BLaER1 treated with 17β-estradiol and CSF1 and Interleukin-3, amounts not matched to agents 10 nM and 100 nM (cell line): ENCODE data around the gene STAT3.
A peak's percentile ranks its signal among the peaks of the same experiment; 100 is the strongest.
"Not testable (repeated sequence)": the region's sequence is repeated elsewhere in the genome, so short reads cannot be mapped to it uniquely, and the experiment has no call there.

Experiments used
- H3K27ac ChIP-seq, 11 experiments: shearing (Covaris generic); formaldehyde crosslinking; 2 replicates each; pipeline ENCODE4 v1.8.1; 2022
- H3K27me3 ChIP-seq, 11 experiments: shearing (Covaris generic); formaldehyde crosslinking; 2 replicates each; pipeline ENCODE4 v1.8.1; 2022
- H3K36me3 ChIP-seq, 11 experiments: shearing (Covaris generic); formaldehyde crosslinking; 2 replicates each; pipeline ENCODE4 v1.8.1; 2022
- H3K4me1 ChIP-seq, 10 experiments: shearing (Covaris generic); formaldehyde crosslinking; 2 replicates each; pipeline ENCODE4 v1.8.1; 2022
- H3K4me2 ChIP-seq, 11 experiments: shearing (Covaris generic); formaldehyde crosslinking; 2 replicates each; pipeline ENCODE4 v1.8.1; 2022
- H3K4me3 ChIP-seq, 10 experiments: shearing (Covaris generic); formaldehyde crosslinking; 2 replicates each; pipeline ENCODE4 v1.8.1; 2022
- H3K9ac ChIP-seq, 11 experiments: shearing (Covaris generic); formaldehyde crosslinking; 2 replicates each; pipeline ENCODE4 v1.8.1; 2022
- H3K9me3 ChIP-seq, 11 experiments: shearing (Covaris generic); formaldehyde crosslinking; replicated peaks in 1 of 11; 2 replicates each; pipeline ENCODE4 v1.8.1; 2022
- H4K20me1 ChIP-seq, 11 experiments: shearing (Covaris generic); formaldehyde crosslinking; 2 replicates each; pipeline ENCODE4 v1.8.1; 2022
- Cebpa-rat ChIP-seq, 11 experiments: shearing (Covaris generic); IDR thresholded peaks; 2 replicates each; pipeline ENCODE4 v1.8.1; 2022

Gene STAT3

DNA sequence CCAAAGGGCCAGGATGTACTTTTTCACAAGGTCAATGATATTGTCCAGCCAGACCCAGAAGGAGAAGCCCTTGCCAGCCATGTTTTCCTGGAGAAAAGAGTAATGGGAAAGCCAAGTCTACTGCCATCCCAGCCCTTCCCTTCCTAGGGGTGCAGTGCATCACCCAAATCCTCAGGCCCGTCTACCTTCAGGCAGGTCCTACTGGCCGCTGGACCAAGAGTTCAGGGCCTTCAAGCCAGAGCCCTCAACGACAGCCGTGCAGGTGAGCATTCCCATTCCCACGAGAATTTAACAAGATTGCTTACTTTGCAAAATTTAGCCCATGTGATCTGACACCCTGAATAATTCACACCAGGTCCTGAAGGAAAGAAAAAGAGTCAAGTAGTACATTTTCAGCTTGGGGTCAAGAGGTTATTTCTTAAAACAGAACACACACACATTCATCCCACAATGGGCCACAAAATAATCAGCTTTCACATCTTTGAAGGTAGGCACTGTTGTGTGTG is 64.9 kb downstream of the STAT3 start:
- Histone ChIP-seq H3K27ac (no peak overlapping the region), H3K36me3 (peaks cover 25 to 97% (median 71%) of the 10 kb centered on the region in 11 experiments), H3K27me3 (no peaks in the 10 kb centered on the region), H3K9ac (no peak overlapping the region), H3K9me3 (no peaks in the 10 kb centered on the region), H3K4me3 (no peak overlapping the region), H3K4me2 (no peak overlapping the region), H4K20me1 (peaks cover 0 to 49% (median 4%) of the 10 kb centered on the region in 11 experiments; a peak in 8 of 22 replicates), H3K4me1 (peaks cover 20 to 30% (median 26%) of the 10 kb centered on the region in 10 experiments)
- TF ChIP-seq Cebpa-rat (IDR thresholded peaks at IDR 0.05) = no peak

DNA sequence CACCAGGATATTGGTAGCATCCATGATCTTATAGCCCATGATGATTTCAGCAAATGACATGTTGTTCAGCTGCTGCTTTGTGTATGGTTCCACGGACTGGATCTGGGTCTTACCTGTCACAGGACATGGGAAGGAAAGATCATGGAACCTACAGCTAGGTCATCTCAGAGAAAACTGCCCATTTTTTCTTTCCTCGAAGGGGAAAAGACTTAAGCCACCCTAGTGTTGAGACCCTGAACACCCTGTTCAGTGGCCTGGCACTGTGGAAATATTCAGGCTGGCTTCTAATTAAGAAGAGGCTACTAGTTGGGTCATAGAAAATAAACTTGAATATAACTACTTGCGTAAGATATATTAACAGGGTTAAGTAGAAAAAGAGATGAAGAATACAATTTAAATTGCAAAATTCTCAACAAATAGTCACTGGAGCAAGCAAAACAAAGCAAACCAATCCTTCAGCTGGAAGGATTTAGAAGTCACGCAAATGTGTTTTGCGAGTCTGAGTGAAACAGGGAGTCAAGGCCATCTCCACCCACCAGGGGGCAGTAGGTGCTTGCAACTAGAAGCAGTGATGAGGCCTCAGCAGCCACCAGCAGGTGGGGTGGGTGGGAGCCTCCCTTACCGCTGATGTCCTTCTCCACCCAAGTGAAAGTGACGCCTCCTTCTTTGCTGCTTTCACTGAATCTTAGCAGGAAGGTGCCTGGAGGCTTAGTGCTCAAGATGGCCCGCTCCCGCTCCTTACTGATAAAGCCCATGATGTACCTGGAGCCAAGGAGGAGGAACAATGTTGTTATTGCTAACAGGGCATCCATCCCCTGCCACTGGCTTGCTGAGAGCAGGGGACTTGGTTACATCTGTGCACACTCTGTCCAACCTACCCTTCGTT is 65.6 kb downstream of the STAT3 start:
- no peak overlapping the region for H3K4me3 ChIP-seq
- no peak for TF ChIP-seq Cebpa-rat (IDR thresholded peaks at IDR 0.05)
- H3K4me1 ChIP-seq = peaks cover 20 to 30% (median 26%) of the 10 kb centered on the region in 10 experiments
- H3K9ac ChIP-seq = no peak overlapping the region
- H3K27ac ChIP-seq = no peak overlapping the region
- no peak overlapping the region for H3K4me2 ChIP-seq
- H3K36me3 ChIP-seq = peaks cover 24 to 97% (median 71%) of the 10 kb centered on the region in 11 experiments
- H4K20me1 ChIP-seq = peaks cover 0 to 49% (median 4%) of the 10 kb centered on the region in 11 experiments; a peak in 8 of 22 replicates
- no peaks in the 10 kb centered on the region for H3K27me3 ChIP-seq
- H3K9me3 ChIP-seq = no peaks in the 10 kb centered on the region

DNA sequence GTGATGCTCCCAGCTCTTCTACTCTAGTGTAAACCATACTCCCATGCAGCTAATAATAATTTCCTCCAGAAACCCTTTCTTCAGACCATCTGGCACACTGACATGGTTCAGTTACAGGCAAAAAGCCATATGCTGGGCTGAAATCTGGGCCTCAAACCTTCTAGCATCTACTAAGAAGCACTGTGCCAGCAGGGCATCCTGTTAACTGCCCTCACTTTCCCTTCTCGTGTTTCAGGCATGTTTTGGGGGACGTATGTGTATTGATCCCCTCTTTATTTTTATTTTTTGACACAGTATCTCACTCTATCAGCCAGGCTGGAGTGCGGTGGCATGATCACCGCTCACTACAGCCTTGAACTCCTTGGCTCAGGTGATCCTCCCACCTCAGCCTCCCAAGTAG is 66.7 kb downstream of the STAT3 start:
- Histone ChIP-seq H3K27me3 (no peaks in the 10 kb centered on the region), H3K9ac (peak overlapping the region in 2 of 11 experiments; percentile 7 to 10; a peak in 1 of 22 replicates), H3K4me2 (no peak overlapping the region), H3K4me1 (peaks cover 20 to 37% (median 28%) of the 10 kb centered on the region in 10 experiments), H3K36me3 (peaks cover 24 to 97% (median 71%) of the 10 kb centered on the region in 11 experiments), H4K20me1 (peaks cover 0 to 57% (median 4%) of the 10 kb centered on the region in 11 experiments; a peak in 8 of 22 replicates), H3K27ac (no peak overlapping the region), H3K4me3 (no peak overlapping the region), H3K9me3 (no peaks in the 10 kb centered on the region)
- no peak for TF ChIP-seq Cebpa-rat (IDR thresholded peaks at IDR 0.05)

DNA sequence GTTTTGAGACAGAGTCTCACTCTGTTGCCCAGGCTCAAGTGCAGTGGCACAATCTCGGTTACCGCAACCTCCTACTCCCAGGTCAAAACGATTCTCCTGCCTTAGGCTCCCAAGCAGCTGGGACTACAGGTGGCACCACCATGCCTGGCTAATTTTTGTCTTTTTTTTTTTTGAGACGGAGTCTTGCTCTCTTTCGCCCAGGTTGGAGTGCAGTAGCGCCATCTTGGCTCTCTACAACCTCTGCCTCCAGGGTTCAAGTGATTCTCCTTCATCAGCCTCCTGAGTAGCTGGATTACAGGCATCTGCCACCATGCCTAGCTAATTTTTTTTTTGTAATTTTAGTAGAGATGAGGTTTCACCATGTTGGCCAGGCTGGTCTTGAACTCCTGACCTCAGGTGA is 70.3 kb downstream of the STAT3 start:
- Histone ChIP-seq H3K4me1 (peaks cover 43 to 72% (median 56%) of the 10 kb centered on the region in 10 experiments), H3K36me3 (peaks cover 12 to 80% (median 58%) of the 10 kb centered on the region in 11 experiments; a peak in 21 of 22 replicates), H4K20me1 (peaks cover 0 to 45% (median 4%) of the 10 kb centered on the region in 11 experiments; a peak in 10 of 22 replicates)
- H3K9ac ChIP-seq, H3K27ac ChIP-seq, H3K27me3 ChIP-seq, H3K4me3 ChIP-seq, H3K9me3 ChIP-seq, H3K4me2 ChIP-seq: not testable (repeated sequence)

DNA sequence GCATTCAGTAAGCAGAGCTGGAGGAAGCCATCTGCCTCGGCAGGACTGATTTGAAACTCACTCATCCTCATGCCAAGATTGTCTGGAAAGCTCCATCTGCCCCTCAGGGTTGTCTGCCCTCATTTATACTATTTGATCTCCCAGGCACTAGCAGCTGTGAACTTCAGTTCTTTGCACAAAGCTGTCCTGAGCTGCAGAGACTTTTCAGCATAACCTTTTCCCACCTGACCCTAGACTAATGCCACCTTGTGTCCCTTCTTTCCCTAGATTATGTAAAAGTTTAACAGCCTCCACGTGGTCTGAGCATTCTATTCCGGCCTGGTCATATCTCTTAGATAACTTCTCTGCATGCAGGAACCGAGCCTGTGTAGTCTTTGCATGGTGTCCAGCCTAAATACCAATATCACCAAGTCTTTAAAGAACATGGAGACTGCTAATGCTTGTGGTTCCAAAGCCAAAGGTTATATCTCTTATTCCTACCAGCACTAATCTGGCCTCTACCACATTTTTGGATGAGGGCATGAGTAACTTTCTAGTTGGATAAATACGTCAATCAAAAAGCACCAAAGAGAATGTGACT is 70.9 kb downstream of the STAT3 start:
- H3K4me1 ChIP-seq = peaks cover 49 to 79% (median 60%) of the 10 kb centered on the region in 10 experiments
- H3K27me3 ChIP-seq = no peaks in the 10 kb centered on the region; a peak in 1 of 22 replicates
- no peak overlapping the region for H3K27ac ChIP-seq

DNA sequence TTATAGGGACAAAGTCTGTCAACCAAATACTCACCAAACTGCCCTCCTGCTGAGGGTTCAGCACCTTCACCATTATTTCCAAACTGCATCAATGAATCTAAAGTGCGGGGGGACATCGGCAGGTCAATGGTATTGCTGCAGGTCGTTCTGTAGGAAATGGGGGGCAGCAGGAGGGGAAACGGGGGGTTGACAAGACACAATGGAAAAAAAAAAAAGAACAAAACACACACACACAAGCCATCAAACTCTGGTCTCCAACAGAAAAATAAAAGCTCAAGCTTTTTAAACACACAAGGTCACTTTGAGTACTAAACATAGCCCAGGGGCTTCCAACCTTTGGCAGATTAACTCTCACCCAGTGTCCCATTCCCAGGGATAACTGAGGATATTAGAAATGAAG is 71.5 kb downstream of the STAT3 start:
- Histone ChIP-seq H3K4me3 (no peak overlapping the region), H3K27me3 (no peaks in the 10 kb centered on the region; a peak in 1 of 22 replicates), H3K9me3 (no peaks in the 10 kb centered on the region), H3K36me3 (peaks cover 6 to 68% (median 48%) of the 10 kb centered on the region in 11 experiments; a peak in 20 of 22 replicates), H3K4me1 (peaks cover 55 to 85% (median 66%) of the 10 kb centered on the region in 10 experiments), H3K9ac (no peak overlapping the region), H3K27ac (peak overlapping the region in 1 of 11 experiments; percentile 87; a peak in 1 of 22 replicates), H3K4me2 (peak overlapping the region in 2 of 11 experiments; percentile 90 to 94; a peak in 3 of 22 replicates), H4K20me1 (peaks cover 0 to 48% (median 6%) of the 10 kb centered on the region in 11 experiments; a peak in 12 of 22 replicates)
- no peak for TF ChIP-seq Cebpa-rat (IDR thresholded peaks at IDR 0.05)

More for the DNA sequence above, 70.9 kb downstream of the STAT3 start:
- H3K4me2 ChIP-seq = no peak overlapping the region
- H3K9ac ChIP-seq = no peak overlapping the region
- no peak overlapping the region for H3K4me3 ChIP-seq
- peaks cover 12 to 74% (median 54%) of the 10 kb centered on the region in 11 experiments; a peak in 21 of 22 replicates for H3K36me3 ChIP-seq
- peaks cover 0 to 47% (median 4%) of the 10 kb centered on the region in 11 experiments; a peak in 7 of 22 replicates for H4K20me1 ChIP-seq
- no peak for TF ChIP-seq Cebpa-rat (IDR thresholded peaks at IDR 0.05)
- H3K9me3 ChIP-seq = no peaks in the 10 kb centered on the region

DNA sequence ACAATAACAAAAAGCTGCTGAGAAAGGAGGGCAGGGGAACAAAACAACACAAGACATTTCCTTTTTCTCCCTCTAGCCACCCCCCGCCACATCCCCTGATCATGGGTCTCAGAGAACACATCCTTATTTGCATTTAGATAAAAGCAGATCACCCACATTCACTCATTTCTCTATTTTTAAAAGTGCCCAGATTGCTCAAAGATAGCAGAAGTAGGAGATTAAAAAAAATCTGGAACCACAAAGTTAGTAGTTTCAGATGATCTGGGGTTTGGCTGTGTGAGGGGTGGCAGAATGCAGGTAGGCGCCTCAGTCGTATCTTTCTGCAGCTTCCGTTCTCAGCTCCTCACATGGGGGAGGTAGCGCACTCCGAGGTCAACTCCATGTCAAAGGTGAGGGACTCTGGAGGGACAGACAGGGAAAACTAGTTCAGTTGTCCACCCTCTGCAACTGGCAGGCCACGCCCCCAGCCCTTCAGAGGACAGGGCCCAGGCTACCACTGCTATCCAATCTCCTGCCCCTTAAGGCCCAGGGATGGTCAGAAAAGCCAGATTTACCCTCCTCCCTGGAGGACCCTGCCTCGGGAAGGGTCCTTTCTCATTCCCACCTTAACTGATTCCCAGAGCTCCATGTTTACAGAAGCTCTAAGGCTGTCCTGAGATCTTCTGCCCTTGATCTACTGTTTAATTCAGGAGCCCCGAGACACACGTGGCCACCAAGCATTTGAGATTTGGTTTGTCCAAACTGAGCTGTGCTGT is 72.7 kb downstream of the STAT3 start:
- Histone ChIP-seq H3K27me3 (no peaks in the 10 kb centered on the region; a peak in 1 of 22 replicates), H3K4me1 (peaks cover 64 to 89% (median 71%) of the 10 kb centered on the region in 10 experiments), H3K9me3 (no peaks in the 10 kb centered on the region), H3K9ac (peak overlapping the region in 8 of 11 experiments; percentile 29 to 72 (median 62); a peak in 12 of 22 replicates), H3K27ac (peak overlapping the region in 9 of 11 experiments; percentile 2 to 87 (median 67); a peak in 14 of 22 replicates), H3K4me3 (no peak overlapping the region; a peak in 1 of 20 replicates), H3K36me3 (peaks cover 9 to 68% (median 48%) of the 10 kb centered on the region in 11 experiments), H3K4me2 (peak overlapping the region; percentile 42 to 94 (median 62)), H4K20me1 (peaks cover 0 to 60% (median 8%) of the 10 kb centered on the region in 11 experiments; a peak in 12 of 22 replicates)
- no peak for TF ChIP-seq Cebpa-rat (IDR thresholded peaks at IDR 0.05)
